ENCODE data around the gene CNOT6. TPM values are rescaled to one million over a fixed set of nuclear protein-coding genes. Genes with fewer than 3 reads are reported as not detected.

CNOT6 gene
- total RNA-seq, 1 experiment from 2014 or later: 10.6 TPM

- Histone ChIP-seq H3K9ac (ENCODE audit: low read length) (no peak overlapping the region), H3F3A (ENCODE audit: low read length, unreplicated experiment) (no peaks in the 10 kb centered on the region), H2AFZ (ENCODE audit: low read length) (no peak overlapping the region), H3K4me2 (ENCODE audit: low read length) (no peak overlapping the region), H3K79me2 (ENCODE audit: low read length) (peaks cover 98% of the 10 kb centered on the region), H3K9me2 (replicated peaks; ENCODE audit: low read length) (no peaks in the 10 kb centered on the region), H3K27ac (ENCODE audit: low read length) (no peak overlapping the region), H3K4me1 (ENCODE audit: insufficient read depth, low read length) (peaks cover 6% of the 10 kb centered on the region), H3K9me3 (ENCODE audit: low read length) (no peaks in the 10 kb centered on the region), H3K36me3 (ENCODE audit: low read depth, low read length) (no peaks in the 10 kb centered on the region), H4K20me1 (ENCODE audit: low read length) (peaks cover 5% of the 10 kb centered on the region; the same call in 1 of the 2 replicates), H3K4me3 (ENCODE audit: low read length) (no peak overlapping the region), H3K27me3 (ENCODE audit: low read length) (no peaks in the 10 kb centered on the region)
- ATAC-seq (no peak), DNase-seq (no peak)
- no TSS peak for BruUV-seq (replicated peaks)
- POLR2A ChIA-PET (ENCODE audit: unreplicated experiment): no interaction called here
- intact Hi-C loops (cut with micrococcal nuclease): no loop called here
- TF ChIP-seq EZH2 (IDR thresholded peaks at IDR 0.05; ENCODE audit: low read length, unreplicated experiment) (no peak), CTCF (conservative IDR thresholded peaks at IDR 0.05; ENCODE audit: low read depth, low read length) (no peak), EZH2phosphoT487 (IDR thresholded peaks at IDR 0.05; ENCODE audit: borderline replicate concordance, low read length) (no peak)
- CTCF ChIA-PET: no interaction called here
Observed at GRCh38 chr5:180522330-180522729, 28.2 kb downstream of the CNOT6 start.

- Histone ChIP-seq H3K9me2 (replicated peaks; ENCODE audit: low read length) (no peaks in the 10 kb centered on the region), H3K4me2 (ENCODE audit: low read length) (no peak overlapping the region), H3K4me1 (ENCODE audit: insufficient read depth, low read length) (peaks cover 6% of the 10 kb centered on the region), H2AFZ (ENCODE audit: low read length) (no peak overlapping the region), H3K4me3 (ENCODE audit: low read length) (no peak overlapping the region), H3K27me3 (ENCODE audit: low read length) (no peaks in the 10 kb centered on the region), H3F3A (ENCODE audit: low read length, unreplicated experiment) (no peaks in the 10 kb centered on the region), H4K20me1 (ENCODE audit: low read length) (peaks cover 4% of the 10 kb centered on the region; the same call in 1 of the 2 replicates), H3K9me3 (ENCODE audit: low read length) (no peaks in the 10 kb centered on the region), H3K9ac (ENCODE audit: low read length) (no peak overlapping the region), H3K79me2 (ENCODE audit: low read length) (peaks cover 95% of the 10 kb centered on the region), H3K27ac (ENCODE audit: low read length) (no peak overlapping the region), H3K36me3 (ENCODE audit: low read depth, low read length) (no peaks in the 10 kb centered on the region)
- CTCF ChIA-PET: no interaction called here
- no peak for ATAC-seq
- no peak for DNase-seq
- BruUV-seq (replicated peaks): no TSS peak
- intact Hi-C loops (cut with micrococcal nuclease): no loop called here
- POLR2A ChIA-PET (ENCODE audit: unreplicated experiment): no interaction called here
- no peak for TF ChIP-seq CTCF (conservative IDR thresholded peaks at IDR 0.05; ENCODE audit: low read depth, low read length)
- no peak for TF ChIP-seq EZH2phosphoT487 (IDR thresholded peaks at IDR 0.05; ENCODE audit: borderline replicate concordance, low read length)
- no peak for TF ChIP-seq EZH2 (IDR thresholded peaks at IDR 0.05; ENCODE audit: low read length, unreplicated experiment)
Observed at GRCh38 chr5:180523629-180524466, 29.7 kb downstream of the CNOT6 start.

GRCh38 chr5:180525399-180525798 lies 31.2 kb downstream of the CNOT6 start:
- DNase-seq (no peak), ATAC-seq (no peak)
- ChIA-PET CTCF (no interaction called here), POLR2A (ENCODE audit: unreplicated experiment) (no interaction called here)
- no peaks in the 10 kb centered on the region for H3K9me3 ChIP-seq (ENCODE audit: low read length)
- no TSS peak for BruUV-seq (replicated peaks)
- no peak overlapping the region for H3K4me3 ChIP-seq (ENCODE audit: low read length)
- H3K27me3 ChIP-seq (ENCODE audit: low read length): no peaks in the 10 kb centered on the region
- no peak overlapping the region for H3K27ac ChIP-seq (ENCODE audit: low read length)
- H3K36me3 ChIP-seq (ENCODE audit: low read depth, low read length): peaks cover 5% of the 10 kb centered on the region; the same call in 1 of the 2 replicates
- H3K9ac ChIP-seq (ENCODE audit: low read length): no peak overlapping the region
- no peaks in the 10 kb centered on the region for H4K20me1 ChIP-seq (ENCODE audit: low read length)
- H2AFZ ChIP-seq (ENCODE audit: low read length): no peak overlapping the region
- intact Hi-C loops (cut with micrococcal nuclease): no loop called here
- H3K9me2 ChIP-seq (replicated peaks; ENCODE audit: low read length): no peaks in the 10 kb centered on the region
- H3K4me1 ChIP-seq (ENCODE audit: insufficient read depth, low read length): peaks cover 6% of the 10 kb centered on the region
- no peak overlapping the region for H3K4me2 ChIP-seq (ENCODE audit: low read length)
- TF ChIP-seq EZH2phosphoT487 (IDR thresholded peaks at IDR 0.05; ENCODE audit: borderline replicate concordance, low read length) (no peak), EZH2 (IDR thresholded peaks at IDR 0.05; ENCODE audit: low read length, unreplicated experiment) (no peak), CTCF (conservative IDR thresholded peaks at IDR 0.05; ENCODE audit: low read depth, low read length) (no peak)
- H3K79me2 ChIP-seq (ENCODE audit: low read length): peaks cover 83% of the 10 kb centered on the region
- H3F3A ChIP-seq (ENCODE audit: low read length, unreplicated experiment): no peaks in the 10 kb centered on the region

All from PC-3 (cell line).